ENCODE measurements around the gene MOCOS. TPM values are rescaled to one million over a fixed set of nuclear protein-coding genes. Genes with fewer than 3 reads are reported as not detected.

The MOCOS gene
- total and polyA plus RNA-seq, 2 of the 13 experiments (the other 11 are each of a cell fraction or from before 2014, with no cell fraction given), result 7.7 to 15.4 TPM

GRCh38 chr18:36176177-36176584 lies 11.1 kb upstream of the MOCOS start (continued):
- TF ChIP-seq ZNF780A (CRISPR knock-in tag; IDR thresholded peaks at IDR 0.05) (no peak), NCOA2 (CRISPR knock-in tag; IDR thresholded peaks at IDR 0.05) (peak; percentile 89), TOPORS (CRISPR knock-in tag; IDR thresholded peaks at IDR 0.05) (no peak), REST (IDR thresholded peaks at IDR 0.05; ENCODE audit: borderline replicate concordance in 1 of 2, low read depth in 1 of 2, low read length in 2 of 2) (peak in 1 of 2 experiments; percentile 54; a peak in 1 of 4 replicates), ZFP37 (CRISPR knock-in tag; IDR thresholded peaks at IDR 0.05; ENCODE audit: borderline replicate concordance) (no peak), PRDM15 (CRISPR knock-in tag; IDR thresholded peaks at IDR 0.05) (peak; percentile 45; the same call in 1 of the 2 replicates), EP300 (IDR thresholded peaks at IDR 0.05; ENCODE audit: low read depth in 2 of 2, low read length in 2 of 2) (peak; percentile 86 to 92), EP300 (CRISPR knock-in tag; IDR thresholded peaks at IDR 0.05; ENCODE audit: borderline replicate concordance) (peak; percentile 85)
- TF ChIP-seq, protein P1, sequence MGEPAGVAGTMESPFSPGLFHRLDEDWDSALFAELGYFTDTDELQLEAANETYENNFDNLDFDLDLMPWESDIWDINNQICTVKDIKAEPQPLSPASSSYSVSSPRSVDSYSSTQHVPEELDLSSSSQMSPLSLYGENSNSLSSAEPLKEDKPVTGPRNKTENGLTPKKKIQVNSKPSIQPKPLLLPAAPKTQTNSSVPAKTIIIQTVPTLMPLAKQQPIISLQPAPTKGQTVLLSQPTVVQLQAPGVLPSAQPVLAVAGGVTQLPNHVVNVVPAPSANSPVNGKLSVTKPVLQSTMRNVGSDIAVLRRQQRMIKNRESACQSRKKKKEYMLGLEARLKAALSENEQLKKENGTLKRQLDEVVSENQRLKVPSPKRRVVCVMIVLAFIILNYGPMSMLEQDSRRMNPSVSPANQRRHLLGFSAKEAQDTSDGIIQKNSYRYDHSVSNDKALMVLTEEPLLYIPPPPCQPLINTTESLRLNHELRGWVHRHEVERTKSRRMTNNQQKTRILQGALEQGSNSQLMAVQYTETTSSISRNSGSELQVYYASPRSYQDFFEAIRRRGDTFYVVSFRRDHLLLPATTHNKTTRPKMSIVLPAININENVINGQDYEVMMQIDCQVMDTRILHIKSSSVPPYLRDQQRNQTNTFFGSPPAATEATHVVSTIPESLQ (CRISPR knock-in tag; conservative IDR thresholded peaks at IDR 0.05), result no peak
- TF ChIP-seq, protein P2, sequence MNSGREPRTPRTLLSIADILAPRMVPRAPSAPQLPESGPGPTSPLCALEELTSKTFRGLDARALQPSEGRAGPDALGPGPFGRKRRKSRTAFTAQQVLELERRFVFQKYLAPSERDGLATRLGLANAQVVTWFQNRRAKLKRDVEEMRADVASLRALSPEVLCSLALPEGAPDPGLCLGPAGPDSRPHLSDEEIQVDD (CRISPR knock-in tag; IDR thresholded peaks at IDR 0.05; ENCODE audit: borderline replicate concordance), result no peak
